Dedifferentiated amniotic fluid mesenchymal stem cell (primary cell): ENCODE data around the gene TUBG2.

Experiments used
- DNase-seq: peaks from one replicate; pipeline ENCODE4 v3.0.0-alpha.2; 2016; ENCODE audit errors: extremely low spot score

The TUBG2 gene

DNA sequence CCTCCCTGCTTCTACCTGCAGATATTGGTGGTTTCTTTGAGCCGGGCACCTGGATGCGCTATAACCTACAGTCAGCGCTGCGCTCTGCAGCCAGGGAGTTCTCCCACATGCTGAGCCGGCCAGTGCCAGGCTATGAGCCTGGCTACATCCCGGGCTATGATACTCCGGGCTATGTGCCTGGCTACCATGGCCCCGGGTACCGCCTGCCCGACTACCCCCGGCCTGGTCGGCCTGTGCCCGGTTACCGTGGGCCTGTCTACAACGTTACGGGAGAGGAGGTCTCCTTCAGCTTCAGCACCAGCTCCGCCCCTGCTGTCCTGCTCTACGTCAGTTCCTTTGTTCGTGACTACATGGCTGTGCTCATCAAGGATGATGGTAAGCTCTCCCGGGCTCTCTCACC lies 36.4 kb downstream of the TUBG2 start:
- DNase-seq: no peak

DNA sequence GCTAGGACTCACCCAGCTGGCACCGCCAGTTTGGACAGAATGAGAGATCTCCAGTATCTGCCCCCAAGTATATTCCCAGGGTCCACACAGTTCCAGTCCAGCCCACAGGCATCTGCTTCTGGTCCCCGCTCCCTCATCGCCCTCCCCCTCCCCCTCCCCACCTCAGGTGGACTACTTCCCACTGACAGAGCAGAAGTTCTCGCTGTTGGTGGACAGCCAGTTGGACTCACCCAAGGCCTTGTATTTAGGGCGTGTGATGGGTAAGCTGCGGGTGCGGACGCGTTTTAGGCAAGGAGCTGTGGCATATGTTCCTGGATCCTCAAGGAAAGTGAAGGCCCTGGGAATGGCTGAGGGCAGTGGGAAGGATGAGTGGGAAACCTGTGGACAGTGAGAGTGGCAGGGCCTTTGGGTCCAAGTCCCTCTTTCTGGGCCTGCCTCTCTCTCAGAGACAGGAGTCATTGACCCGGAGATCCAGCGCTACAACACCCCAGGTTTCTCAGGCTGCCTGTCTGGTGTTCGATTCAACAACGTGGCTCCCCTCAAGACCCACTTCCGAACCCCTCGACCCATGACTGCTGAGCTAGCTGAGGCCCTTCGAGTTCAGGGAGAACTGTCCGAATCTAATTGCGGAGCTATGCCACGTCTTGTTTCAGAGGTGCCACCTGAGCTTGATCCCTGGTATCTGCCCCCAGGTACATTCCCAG lies 38.2 kb downstream of the TUBG2 start:
- no peak for DNase-seq

DNA sequence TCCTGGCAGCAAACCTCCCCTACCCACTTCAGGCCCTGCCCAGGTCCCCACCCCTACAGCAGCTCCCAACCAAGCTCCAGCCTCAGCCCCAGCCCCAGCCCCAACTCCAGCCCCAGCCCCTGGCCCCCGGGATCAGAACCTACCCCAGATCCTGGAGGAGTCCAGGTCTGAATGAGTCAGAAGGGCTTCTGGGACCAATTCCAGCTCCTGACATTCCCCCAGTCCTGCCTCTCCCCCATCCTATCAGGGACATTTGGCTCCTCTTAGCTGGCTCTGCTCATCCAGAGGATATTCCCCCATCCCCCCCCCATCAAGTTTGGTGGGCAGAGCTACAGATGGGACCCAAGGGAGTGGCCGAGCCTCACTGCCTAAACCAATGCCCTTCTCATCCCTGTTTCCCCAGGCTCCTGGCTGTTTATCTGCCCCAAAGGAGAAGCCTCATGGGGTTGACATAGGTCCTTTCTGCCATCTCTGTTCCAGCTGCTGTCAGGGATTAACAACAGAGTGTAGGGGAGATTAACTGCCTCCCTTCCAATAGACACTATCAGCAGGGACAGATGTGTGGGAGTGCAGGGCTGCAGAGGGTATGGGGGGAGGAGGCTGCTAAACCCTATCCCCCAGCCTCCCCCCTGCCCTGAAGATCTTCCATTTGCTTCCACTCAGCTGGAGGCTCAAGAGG lies 39.8 kb downstream of the TUBG2 start:
- peak; percentile 39 for DNase-seq

DNA sequence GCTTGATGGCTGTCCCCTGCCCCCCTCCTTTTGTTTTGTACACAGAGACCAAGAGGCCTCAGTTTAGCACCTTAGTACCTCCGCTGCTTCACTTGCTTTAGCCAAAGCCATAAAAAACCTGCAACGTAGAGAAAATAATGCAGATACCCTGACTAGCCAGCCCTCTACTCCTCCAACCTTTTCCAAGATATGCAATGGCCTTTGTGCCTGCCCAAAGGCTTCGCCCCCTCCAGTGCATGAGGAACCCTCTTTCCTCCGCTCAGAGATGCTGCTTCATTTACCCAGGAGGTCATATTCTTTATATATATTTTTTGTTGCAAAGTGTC lies 40.3 kb downstream of the TUBG2 start:
- no peak for DNase-seq

DNA sequence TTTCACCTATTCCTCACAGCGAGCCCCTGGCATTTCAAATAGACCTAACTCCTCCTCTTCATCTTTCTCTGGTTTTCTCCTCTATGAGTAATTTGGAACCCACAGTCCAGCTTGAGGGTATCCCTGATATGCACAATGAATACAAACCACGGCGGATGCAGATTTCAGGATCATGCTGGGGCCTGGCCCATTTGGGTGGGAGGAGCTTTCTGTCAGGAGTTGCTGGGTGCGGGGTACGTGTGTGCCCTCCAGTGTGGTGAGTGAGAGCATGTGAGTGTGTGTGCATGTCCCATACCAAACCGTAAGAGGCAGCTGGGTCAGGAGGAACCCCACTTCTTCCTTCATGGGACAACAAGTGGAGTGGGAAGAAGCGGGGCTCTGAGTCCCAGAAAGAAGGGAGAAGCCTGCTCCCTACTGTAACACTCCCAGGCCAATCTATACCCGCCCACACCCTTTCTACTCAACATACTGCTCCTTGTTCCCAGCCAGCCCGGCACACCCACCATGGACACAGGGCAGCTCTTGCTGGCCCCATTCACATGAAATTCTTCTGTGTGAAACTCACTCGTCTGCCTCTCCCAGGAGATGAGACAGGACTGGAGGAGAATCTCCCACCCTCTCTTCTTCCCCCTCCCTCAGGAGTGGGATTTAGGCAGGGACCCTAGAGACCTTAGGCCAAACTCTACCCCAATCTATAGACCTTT lies 41.7 kb downstream of the TUBG2 start:
- DNase-seq: no peak

DNA sequence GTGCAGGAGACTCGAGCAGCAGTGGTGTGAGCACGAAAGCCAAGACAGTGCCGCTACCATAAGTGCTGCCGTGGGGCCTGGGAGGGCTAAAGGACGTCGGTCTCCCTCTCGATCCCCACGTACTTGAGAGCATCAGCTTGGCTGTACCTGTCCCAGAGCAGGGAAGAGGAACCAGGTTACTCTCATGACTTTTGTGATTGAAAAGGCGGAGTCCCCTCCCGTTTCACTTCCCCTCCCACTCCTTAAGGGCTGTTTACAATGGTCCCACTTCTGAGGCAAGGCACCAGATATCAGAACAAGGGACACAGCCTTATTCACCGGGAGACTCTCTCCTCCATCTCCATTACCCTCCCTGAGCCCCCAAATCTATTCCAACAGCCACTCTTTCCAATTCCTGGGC lies 43.4 kb downstream of the TUBG2 start:
- no peak for DNase-seq

DNA sequence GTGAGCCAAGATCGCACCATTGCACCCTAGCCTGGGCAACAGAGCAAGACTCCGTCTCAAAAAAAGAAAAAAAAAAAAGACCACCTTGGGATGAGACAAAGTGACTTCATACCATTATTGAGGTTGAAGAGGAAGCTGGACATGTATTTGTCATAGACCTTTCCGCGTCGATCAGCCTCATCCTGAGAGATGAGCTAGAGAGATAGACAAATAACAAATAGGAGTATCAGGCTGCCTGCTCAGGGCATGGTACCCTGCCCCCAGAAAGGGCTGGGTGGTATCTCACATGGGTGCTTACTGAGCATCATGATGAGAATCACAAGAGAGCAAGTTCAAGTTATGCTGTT lies 45.4 kb downstream of the TUBG2 start:
- no peak for DNase-seq

DNA sequence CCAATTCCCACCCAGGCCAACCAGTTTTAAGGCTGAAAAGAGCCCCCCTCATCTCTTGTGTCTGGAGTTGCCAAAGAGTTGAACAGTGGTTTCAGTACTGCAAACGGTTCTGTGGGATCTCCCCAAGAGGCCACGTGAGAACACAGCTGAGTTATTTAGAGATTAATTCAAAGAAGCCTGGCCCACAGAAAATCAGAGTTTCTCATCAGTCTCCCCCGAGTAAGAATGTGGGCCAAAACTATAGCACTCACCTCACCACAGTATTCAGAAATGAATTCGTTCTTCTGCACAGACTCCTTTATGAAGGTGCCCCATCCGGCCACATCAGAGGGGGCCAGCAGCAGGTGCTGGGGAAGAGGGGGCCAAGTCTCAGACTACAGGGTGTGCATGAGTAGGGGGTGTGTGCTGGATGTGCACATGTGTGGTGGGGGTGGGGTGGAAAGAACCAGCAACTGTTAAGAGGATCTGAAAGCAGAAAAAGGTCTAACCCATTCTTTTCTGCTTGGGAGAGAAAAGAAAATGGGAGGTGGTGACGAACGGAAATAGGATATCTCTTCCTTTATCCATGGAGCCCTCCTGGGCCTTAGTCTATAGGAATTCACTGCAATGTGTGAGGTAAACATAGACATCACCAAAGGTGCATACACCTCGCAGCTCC lies 45.9 kb downstream of the TUBG2 start:
- DNase-seq: no peak

DNA sequence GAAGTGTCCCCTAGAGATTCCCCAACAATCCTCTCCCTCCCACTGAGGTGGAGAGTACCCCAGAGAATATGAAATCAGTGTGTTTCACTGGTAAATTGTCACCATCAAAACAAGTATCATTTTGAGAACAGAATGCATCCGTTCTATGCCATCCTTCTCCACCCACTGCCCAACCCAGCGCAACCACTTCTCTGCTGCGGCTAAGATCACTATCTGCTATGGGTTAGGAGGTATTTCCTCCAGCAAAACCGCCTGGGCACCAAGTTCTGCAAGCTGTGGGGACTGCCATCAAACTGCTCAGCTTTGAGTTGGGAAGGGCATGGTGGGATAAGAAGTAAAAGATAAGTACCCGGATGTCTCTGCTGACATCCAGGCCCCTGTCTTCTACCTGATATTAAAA lies 47.6 kb downstream of the TUBG2 start:
- no peak for DNase-seq

DNA sequence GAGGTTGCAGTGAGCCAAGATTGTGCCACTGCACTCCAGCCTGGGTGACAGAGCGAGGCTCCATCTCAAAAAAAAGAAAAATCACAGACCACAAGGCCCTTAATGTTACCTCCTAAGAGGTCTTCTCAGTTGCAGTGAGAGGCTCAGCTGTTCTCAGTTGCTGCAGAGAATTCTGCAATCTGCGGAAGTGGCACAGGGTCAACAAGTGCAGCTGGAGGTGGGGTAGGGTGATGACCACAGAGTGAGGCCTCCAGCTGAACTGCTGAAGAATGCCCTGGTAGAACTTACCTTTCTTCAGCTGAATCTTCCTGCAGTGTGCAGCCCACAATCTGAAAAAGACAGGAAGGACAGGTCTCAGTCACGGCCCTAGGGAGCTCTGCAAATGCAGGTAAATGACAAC lies 49.5 kb downstream of the TUBG2 start:
- DNase-seq: no peak

DNA sequence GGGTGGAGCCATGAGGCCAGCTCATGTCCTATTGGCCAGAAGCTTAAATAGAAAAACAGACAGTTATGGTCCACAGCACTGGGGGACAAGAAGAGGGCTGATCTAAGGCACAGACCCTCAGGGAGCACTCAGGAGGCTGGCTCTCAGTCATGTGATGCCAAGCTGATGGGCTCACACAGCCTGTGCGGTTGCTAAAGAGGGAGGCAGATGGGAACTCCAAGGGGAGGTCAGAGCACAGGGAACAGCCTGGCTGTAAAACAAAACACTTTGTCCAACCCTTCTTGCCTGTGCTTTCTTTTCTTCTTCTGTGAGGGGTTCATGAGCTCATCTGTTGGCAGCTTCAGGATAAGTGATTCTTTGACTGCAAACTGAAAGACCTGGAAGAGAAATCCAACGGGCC lies 50.5 kb downstream of the TUBG2 start:
- DNase-seq: no peak
